CD8-positive, alpha-beta memory T cell (primary cell): ENCODE results near the gene ASTL. TPM values are rescaled to one million over a fixed set of nuclear protein-coding genes. Genes with fewer than 3 reads are reported as not detected.

ENCODE experiments used
- CTCF ChIA-PET: fragments of 350-600 bp; sonication (Branson Sonifier 250); formaldehyde crosslinking; loops from one replicate; lab custom pipeline; 2021; ENCODE audit warnings: antibody characterized with exemption; lab: Charles Lee
- POLR2A ChIA-PET: fragments of 350-600 bp; sonication (Branson Sonifier 250); formaldehyde crosslinking; loops from one replicate; lab custom pipeline; 2021; ENCODE audit warnings: antibody characterized with exemption; lab: Charles Lee
- DNase-seq, 5 donors: peaks; one replicate each; pipeline versions ENCODE4 v3.0.0 to v3.0.0-alpha.2; 2020 to 2022; ENCODE audit warnings: mixed read lengths in 1 of 5
- H3K27ac ChIP-seq: one replicate; pipeline ENCODE4 v1.7.0; 2013; ENCODE audit warnings: low read depth, mild to moderate bottlenecking, low read length, moderate library complexity
- H3K27me3 ChIP-seq: 2 replicates; pipeline ENCODE4 v1.7.0; 2013; ENCODE audit warnings: low read length, mild to moderate bottlenecking; ENCODE audit not compliant: insufficient read depth, poor library complexity, severe bottlenecking
- H3K36me3 ChIP-seq: 2 replicates; pipeline ENCODE4 v1.7.0; 2013; ENCODE audit warnings: mild to moderate bottlenecking, low read length, moderate library complexity; ENCODE audit not compliant: insufficient read depth
- H3K4me1 ChIP-seq: 2 replicates; pipeline ENCODE4 v1.7.0; 2013; ENCODE audit warnings: mild to moderate bottlenecking, low read length, moderate library complexity; ENCODE audit not compliant: insufficient read depth
- H3K4me3 ChIP-seq: 2 replicates; pipeline ENCODE4 v1.7.0; 2013; ENCODE audit warnings: mild to moderate bottlenecking, low read length
- H3K9me3 ChIP-seq: 2 replicates; pipeline ENCODE4 v1.7.0; 2013; ENCODE audit warnings: mild to moderate bottlenecking, low read length
- H3K27ac Mint-ChIP-seq, 8 donors: one replicate each; pipeline ENCODE4 v1.8.0; 2020 to 2021; ENCODE audit warnings: mixed read lengths in 8 of 8, mild to moderate bottlenecking in 6 of 8, inconsistent platforms in 3 of 8, moderate library complexity in 3 of 8
- H3K27me3 Mint-ChIP-seq, 2 donors: one replicate each; pipeline ENCODE4 v1.8.0; 2020 to 2021; ENCODE audit warnings: mixed read lengths in 2 of 2, mild to moderate bottlenecking in 1 of 2, moderate library complexity in 1 of 2
- H3K36me3 Mint-ChIP-seq, 3 donors: one replicate each; pipeline ENCODE4 v1.8.0; 2020 to 2021; ENCODE audit warnings: mixed read lengths in 3 of 3, inconsistent platforms in 1 of 3, mild to moderate bottlenecking in 1 of 3
- H3K4me1 Mint-ChIP-seq, 3 donors: one replicate each; pipeline ENCODE4 v1.8.0; 2020 to 2021; ENCODE audit warnings: mixed read lengths in 3 of 3, inconsistent platforms in 1 of 3, mild to moderate bottlenecking in 1 of 3
- H3K4me3 Mint-ChIP-seq, 7 donors: one replicate each; pipeline ENCODE4 v1.8.0; 2020 to 2021; ENCODE audit warnings: mixed read lengths in 7 of 7, mild to moderate bottlenecking in 6 of 7, moderate library complexity in 4 of 7, inconsistent platforms in 2 of 7
- H3K9me3 Mint-ChIP-seq, 5 donors: one replicate each; pipeline ENCODE4 v1.8.0; 2020 to 2022; ENCODE audit warnings: mixed read lengths in 5 of 5, mild to moderate bottlenecking in 3 of 5, moderate library complexity in 2 of 5, inconsistent platforms in 1 of 5
- polyA plus RNA-seq: library from polyadenylated mRNA; unstranded; fragments of 300-500 nt; fragmentation: Illumina TruSeq; gene quantifications from one replicate; pipeline ENCODE4 v1.2.3, GENCODE V29; 2021
- total RNA-seq, 2 experiments: library from RNA; stranded (reverse); gene quantifications; one replicate each; pipeline ENCODE4 v1.2.3, GENCODE V29; 2021

ASTL gene
- total and polyA plus RNA-seq, 3 experiments from 2014 or later: 0.49 to 18.0 (median 16.2) TPM

DNA sequence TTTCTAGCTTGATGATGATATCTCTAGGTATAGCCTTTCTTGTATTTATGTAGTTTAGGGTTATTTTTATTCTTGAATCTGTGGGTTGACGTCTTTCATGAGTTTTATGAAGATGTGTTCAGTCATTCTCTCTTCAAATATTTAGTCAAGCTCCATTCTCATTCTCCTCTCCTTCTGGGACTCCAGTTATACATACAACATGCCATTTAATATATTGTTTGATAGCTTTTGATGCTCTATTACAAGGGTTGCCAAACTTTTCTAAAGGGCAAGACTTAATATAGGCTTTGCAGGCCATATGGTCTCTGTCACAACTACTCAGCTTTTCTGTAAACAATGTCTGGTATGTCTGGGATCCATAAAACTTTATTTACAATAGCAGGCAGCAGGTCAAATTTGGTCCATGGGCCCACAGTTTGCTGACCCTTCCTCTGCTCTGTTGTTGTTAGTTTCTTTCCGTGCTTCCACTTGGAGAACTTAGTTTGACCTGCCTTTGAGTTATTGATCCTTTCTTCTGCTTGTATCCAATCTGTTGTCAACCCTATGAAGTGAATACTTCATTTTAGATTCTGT is 63.0 kb downstream of the ASTL start:
- H3K27ac ChIP-seq: no peak overlapping the region
- no peaks in the 10 kb centered on the region for H3K4me1 ChIP-seq
- no peak for DNase-seq
- no peaks in the 10 kb centered on the region for H3K9me3 ChIP-seq
- no peak overlapping the region for H3K4me3 Mint-ChIP-seq
- H3K4me1 Mint-ChIP-seq: no peaks in the 10 kb centered on the region
- H3K9me3 Mint-ChIP-seq: peaks cover 6 to 23% (median 15%) of the 10 kb centered on the region in 5 donors
- ChIA-PET CTCF (interaction anchor here (1.1 to 1.4 kb wide), 2 partner anchors 24 to 63 kb away, joined by 3 read pairs; partner anchors contain the start of gene ASTL), POLR2A (no interaction called here)
- H3K27me3 ChIP-seq: no peaks in the 10 kb centered on the region
- peaks cover 0 to 16% (median 2%) of the 10 kb centered on the region in 3 donors for H3K36me3 Mint-ChIP-seq
- no peaks in the 10 kb centered on the region for H3K36me3 ChIP-seq
- H3K4me3 ChIP-seq: no peak overlapping the region
- H3K27ac Mint-ChIP-seq: no peak overlapping the region
- H3K27me3 Mint-ChIP-seq: peaks cover 6% of the 10 kb centered on the region in 2 donors

DNA sequence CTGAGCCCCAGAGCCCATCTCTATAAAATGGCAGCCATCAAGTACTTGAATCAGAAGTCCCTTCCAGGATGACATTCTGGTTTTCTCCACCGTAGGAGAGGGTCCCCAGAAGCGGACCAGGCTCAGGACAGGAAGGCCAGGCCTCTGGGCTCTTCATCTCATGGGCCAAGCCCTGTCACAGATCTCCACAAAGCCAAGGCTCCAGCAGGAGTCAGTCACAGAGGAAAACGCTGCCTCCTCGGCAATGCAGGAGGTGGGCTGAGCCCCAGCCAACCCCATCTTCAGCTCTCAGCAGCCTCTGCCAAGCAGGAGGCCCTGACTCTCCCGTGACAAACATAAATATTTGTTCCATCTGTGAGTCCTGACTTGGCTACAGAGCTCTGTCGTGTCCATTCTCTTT is 64.1 kb downstream of the ASTL start:
- peaks cover 0 to 16% (median 2%) of the 10 kb centered on the region in 3 donors for H3K36me3 Mint-ChIP-seq
- no peaks in the 10 kb centered on the region for H3K4me1 ChIP-seq
- peaks cover 3 to 4% of the 10 kb centered on the region in 2 donors for H3K27me3 Mint-ChIP-seq
- no peak overlapping the region for H3K4me3 ChIP-seq
- peaks cover 6 to 23% (median 15%) of the 10 kb centered on the region in 5 donors for H3K9me3 Mint-ChIP-seq
- H3K36me3 ChIP-seq: no peaks in the 10 kb centered on the region
- no peak overlapping the region for H3K4me3 Mint-ChIP-seq
- H3K9me3 ChIP-seq: no peaks in the 10 kb centered on the region
- ChIA-PET POLR2A (no interaction called here), CTCF (interaction anchor here (1.4 kb wide), 1 partner anchor 25 kb away, joined by 3 read pairs; no protein-coding TSS in a partner anchor)
- no peaks in the 10 kb centered on the region for H3K27me3 ChIP-seq
- no peaks in the 10 kb centered on the region for H3K4me1 Mint-ChIP-seq
- no peak for DNase-seq
- no peak overlapping the region for H3K27ac ChIP-seq
- H3K27ac Mint-ChIP-seq: no peak overlapping the region

DNA sequence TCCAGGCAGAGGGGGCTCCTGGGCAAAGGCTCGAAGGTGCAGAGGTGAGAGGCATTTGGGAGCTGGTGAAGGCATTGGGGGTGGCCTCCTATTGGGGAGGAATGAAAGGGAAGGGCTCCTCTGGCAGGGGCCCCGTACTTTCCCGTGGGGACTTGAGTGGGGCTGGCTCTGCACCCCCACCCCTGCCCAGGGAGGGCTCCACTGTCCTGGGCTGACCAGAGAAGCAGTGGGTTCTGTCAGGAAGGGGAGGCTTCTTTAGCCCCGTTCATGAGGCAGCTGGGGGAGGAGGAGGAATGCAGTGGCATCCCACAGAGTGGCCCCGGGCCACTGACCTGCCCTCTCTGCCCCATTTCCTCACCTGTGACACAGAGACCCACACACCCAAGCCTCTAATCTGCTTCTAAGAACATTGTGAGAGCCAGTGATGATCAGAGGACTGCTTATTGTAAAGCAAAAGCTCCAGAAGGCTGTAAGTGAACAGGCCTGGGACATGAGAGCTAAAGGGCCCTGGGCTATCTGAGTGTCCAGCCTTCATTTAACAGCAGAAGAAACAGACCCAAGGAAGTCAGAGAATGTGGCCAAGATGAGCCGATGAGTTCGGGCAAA is 65.0 kb downstream of the ASTL start:
- CTCF ChIA-PET: no interaction called here
- POLR2A ChIA-PET: no interaction called here
- H3K4me1 ChIP-seq: no peaks in the 10 kb centered on the region
- H3K9me3 Mint-ChIP-seq: peaks cover 6 to 23% (median 15%) of the 10 kb centered on the region in 5 donors
- H3K4me3 ChIP-seq: no peak overlapping the region
- H3K36me3 ChIP-seq: no peaks in the 10 kb centered on the region
- no peak overlapping the region for H3K27ac ChIP-seq
- peaks cover 0 to 16% (median 2%) of the 10 kb centered on the region in 3 donors for H3K36me3 Mint-ChIP-seq
- DNase-seq: no peak
- H3K27me3 Mint-ChIP-seq: peaks cover 3 to 4% of the 10 kb centered on the region in 2 donors
- no peaks in the 10 kb centered on the region for H3K9me3 ChIP-seq
- peak overlapping the region in 1 of 7 donors; percentile 32 for H3K4me3 Mint-ChIP-seq
- H3K27me3 ChIP-seq: no peaks in the 10 kb centered on the region
- no peaks in the 10 kb centered on the region for H3K4me1 Mint-ChIP-seq
- peak overlapping the region in 1 of 8 donors; percentile 47 for H3K27ac Mint-ChIP-seq

Other genes starting within 250 kb of the ASTL start
- 10 to 100 TPM; 26.6 to 29.8 TPM for gene ANKRD36C, start 146.7 kb downstream of the ASTL start, total RNA-seq
- 22.7 TPM for gene ANKRD36C, start 146.7 kb downstream of the ASTL start, polyA plus RNA-seq
- 10 to 100 TPM; 33.6 to 36.2 TPM for gene GPAT2, start 103.6 kb downstream of the ASTL start, total RNA-seq
- 8.9 TPM for gene GPAT2, start 103.6 kb downstream of the ASTL start, polyA plus RNA-seq
- under 1 TPM; 0.07 to 0.24 TPM for gene ADRA2B, start 21.9 kb downstream of the ASTL start, total RNA-seq
- not detected for gene ADRA2B, start 21.9 kb downstream of the ASTL start, polyA plus RNA-seq
- gene DUSP2, start 6.9 kb upstream of the ASTL start, total RNA-seq: 100 to 1,000 TPM; 214 to 237 TPM
- gene DUSP2, start 6.9 kb upstream of the ASTL start, polyA plus RNA-seq: 518 TPM
- gene STARD7, start 70.3 kb upstream of the ASTL start, total RNA-seq: 100 to 1,000 TPM; 255 to 256 TPM
- 147 TPM for gene STARD7, start 70.3 kb upstream of the ASTL start, polyA plus RNA-seq
- 10 to 100 TPM; 29.8 to 33.4 TPM for gene TMEM127, start 127.5 kb upstream of the ASTL start, total RNA-seq
- 46.8 TPM for gene TMEM127, start 127.5 kb upstream of the ASTL start, polyA plus RNA-seq
- 10 to 100 TPM; 73.8 to 77.9 TPM for gene CIAO1, start 127.7 kb upstream of the ASTL start, total RNA-seq
- 104 TPM for gene CIAO1, start 127.7 kb upstream of the ASTL start, polyA plus RNA-seq
- 100 to 1,000 TPM; 203 to 206 TPM for gene SNRNP200, start 167.0 kb upstream of the ASTL start, total RNA-seq
- gene SNRNP200, start 167.0 kb upstream of the ASTL start, polyA plus RNA-seq: 108 TPM
- gene ITPRIPL1, start 186.8 kb upstream of the ASTL start, total RNA-seq: 10 to 100 TPM; 55.5 to 58.3 TPM
- gene ITPRIPL1, start 186.8 kb upstream of the ASTL start, polyA plus RNA-seq: 17.5 TPM
- 10 to 100 TPM; 59.5 to 65.6 TPM for gene NCAPH, start 197.3 kb upstream of the ASTL start, total RNA-seq
- 1.3 TPM for gene NCAPH, start 197.3 kb upstream of the ASTL start, polyA plus RNA-seq